ENCODE results near the gene ATAD3C. TPM values are rescaled to one million over a fixed set of nuclear protein-coding genes. Genes with fewer than 3 reads are reported as not detected.

ATAD3C gene
- total and polyA plus RNA-seq, 10 of the 15 experiments (the other 5 are each of a cell fraction or from before 2014, with no cell fraction given) = 0.03 to 3.1 (median 0.86) TPM

DNA sequence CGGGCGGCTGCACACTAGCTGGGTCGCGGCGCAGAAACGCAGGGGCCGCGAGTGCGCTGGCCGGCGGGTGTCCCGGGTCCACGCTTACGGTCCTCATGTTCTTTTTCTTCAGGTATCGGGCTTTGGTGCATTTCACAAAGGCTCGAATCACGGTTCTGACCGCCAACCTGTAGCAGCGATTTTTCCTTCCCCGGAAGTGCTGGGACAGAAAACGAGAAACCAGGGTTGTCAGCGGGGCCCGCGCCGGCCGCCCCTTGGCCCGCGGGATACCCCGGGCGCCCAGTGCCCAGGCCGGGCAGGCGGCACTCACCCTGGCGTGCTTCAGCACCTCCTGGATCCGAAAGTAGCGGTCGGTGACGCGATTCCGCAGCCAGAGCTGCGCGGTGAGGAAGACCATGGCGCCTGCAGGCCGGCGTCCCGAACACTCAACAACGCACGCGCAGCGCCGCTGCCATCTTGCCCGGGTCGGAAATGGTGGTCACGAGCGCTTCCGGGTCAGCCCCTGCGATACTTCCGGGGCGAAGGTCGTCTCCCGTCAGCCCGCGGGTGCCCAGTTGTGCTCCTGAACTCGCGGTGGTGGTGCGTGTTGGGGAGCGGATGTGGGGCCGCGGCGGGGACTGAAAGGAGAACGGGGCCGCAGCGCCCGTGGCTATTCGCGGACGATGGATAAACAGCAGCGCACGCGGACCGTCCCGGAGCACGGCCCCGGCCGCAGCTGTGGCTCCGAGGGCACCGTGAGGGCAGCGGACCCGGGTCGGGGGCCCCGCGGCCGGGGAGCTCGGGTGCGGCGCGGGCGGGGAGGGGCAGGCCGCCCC is 42.5 kb upstream of the ATAD3C start, which contains the start of gene MRPL20 (continued):
- TF ChIP-seq, protein P1, sequence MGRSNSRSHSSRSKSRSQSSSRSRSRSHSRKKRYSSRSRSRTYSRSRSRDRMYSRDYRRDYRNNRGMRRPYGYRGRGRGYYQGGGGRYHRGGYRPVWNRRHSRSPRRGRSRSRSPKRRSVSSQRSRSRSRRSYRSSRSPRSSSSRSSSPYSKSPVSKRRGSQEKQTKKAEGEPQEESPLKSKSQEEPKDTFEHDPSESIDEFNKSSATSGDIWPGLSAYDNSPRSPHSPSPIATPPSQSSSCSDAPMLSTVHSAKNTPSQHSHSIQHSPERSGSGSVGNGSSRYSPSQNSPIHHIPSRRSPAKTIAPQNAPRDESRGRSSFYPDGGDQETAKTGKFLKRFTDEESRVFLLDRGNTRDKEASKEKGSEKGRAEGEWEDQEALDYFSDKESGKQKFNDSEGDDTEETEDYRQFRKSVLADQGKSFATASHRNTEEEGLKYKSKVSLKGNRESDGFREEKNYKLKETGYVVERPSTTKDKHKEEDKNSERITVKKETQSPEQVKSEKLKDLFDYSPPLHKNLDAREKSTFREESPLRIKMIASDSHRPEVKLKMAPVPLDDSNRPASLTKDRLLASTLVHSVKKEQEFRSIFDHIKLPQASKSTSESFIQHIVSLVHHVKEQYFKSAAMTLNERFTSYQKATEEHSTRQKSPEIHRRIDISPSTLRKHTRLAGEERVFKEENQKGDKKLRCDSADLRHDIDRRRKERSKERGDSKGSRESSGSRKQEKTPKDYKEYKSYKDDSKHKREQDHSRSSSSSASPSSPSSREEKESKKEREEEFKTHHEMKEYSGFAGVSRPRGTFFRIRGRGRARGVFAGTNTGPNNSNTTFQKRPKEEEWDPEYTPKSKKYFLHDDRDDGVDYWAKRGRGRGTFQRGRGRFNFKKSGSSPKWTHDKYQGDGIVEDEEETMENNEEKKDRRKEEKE (IDR thresholded peaks at IDR 0.05) = no peak; the same call in 1 of the 2 replicates
- TF ChIP-seq WRNIP1 (IDR thresholded peaks at IDR 0.05; ENCODE audit: borderline replicate concordance, low read depth, low read length) = no peak
- TF ChIP-seq, protein P2, sequence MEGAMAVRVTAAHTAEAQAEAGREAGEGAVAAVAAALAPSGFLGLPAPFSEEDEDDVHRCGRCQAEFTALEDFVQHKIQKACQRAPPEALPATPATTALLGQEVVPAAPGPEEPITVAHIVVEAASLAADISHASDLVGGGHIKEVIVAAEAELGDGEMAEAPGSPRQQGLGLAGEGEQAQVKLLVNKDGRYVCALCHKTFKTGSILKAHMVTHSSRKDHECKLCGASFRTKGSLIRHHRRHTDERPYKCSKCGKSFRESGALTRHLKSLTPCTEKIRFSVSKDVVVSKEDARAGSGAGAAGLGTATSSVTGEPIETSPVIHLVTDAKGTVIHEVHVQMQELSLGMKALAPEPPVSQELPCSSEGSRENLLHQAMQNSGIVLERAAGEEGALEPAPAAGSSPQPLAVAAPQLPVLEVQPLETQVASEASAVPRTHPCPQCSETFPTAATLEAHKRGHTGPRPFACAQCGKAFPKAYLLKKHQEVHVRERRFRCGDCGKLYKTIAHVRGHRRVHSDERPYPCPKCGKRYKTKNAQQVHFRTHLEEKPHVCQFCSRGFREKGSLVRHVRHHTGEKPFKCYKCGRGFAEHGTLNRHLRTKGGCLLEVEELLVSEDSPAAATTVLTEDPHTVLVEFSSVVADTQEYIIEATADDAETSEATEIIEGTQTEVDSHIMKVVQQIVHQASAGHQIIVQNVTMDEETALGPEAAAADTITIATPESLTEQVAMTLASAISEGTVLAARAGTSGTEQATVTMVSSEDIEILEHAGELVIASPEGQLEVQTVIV (IDR thresholded peaks at IDR 0.05; ENCODE audit: borderline replicate concordance, partially characterized antibody) = peak; percentile 49
- TF ChIP-seq CHD2 (IDR thresholded peaks at IDR 0.05; ENCODE audit: borderline replicate concordance, low read depth, low read length) = peak; percentile 90
- no peak for TF ChIP-seq NFYB (IDR thresholded peaks at IDR 0.05; ENCODE audit: insufficient read depth, low read depth, low read length)
- no peak for TF ChIP-seq ZZZ3 (IDR thresholded peaks at IDR 0.05; ENCODE audit: control insufficient read depth, insufficient read length, low read depth)
- TF ChIP-seq IRF4 (IDR thresholded peaks at IDR 0.05; ENCODE audit: low read depth, low read length) = no peak
- TF ChIP-seq, protein P3, sequence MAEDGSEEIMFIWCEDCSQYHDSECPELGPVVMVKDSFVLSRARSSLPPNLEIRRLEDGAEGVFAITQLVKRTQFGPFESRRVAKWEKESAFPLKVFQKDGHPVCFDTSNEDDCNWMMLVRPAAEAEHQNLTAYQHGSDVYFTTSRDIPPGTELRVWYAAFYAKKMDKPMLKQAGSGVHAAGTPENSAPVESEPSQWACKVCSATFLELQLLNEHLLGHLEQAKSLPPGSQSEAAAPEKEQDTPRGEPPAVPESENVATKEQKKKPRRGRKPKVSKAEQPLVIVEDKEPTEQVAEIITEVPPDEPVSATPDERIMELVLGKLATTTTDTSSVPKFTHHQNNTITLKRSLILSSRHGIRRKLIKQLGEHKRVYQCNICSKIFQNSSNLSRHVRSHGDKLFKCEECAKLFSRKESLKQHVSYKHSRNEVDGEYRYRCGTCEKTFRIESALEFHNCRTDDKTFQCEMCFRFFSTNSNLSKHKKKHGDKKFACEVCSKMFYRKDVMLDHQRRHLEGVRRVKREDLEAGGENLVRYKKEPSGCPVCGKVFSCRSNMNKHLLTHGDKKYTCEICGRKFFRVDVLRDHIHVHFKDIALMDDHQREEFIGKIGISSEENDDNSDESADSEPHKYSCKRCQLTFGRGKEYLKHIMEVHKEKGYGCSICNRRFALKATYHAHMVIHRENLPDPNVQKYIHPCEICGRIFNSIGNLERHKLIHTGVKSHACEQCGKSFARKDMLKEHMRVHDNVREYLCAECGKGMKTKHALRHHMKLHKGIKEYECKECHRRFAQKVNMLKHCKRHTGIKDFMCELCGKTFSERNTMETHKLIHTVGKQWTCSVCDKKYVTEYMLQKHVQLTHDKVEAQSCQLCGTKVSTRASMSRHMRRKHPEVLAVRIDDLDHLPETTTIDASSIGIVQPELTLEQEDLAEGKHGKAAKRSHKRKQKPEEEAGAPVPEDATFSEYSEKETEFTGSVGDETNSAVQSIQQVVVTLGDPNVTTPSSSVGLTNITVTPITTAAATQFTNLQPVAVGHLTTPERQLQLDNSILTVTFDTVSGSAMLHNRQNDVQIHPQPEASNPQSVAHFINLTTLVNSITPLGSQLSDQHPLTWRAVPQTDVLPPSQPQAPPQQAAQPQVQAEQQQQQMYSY (CRISPR knock-in tag; IDR thresholded peaks at IDR 0.05) = no peak
- TF ChIP-seq STAT1 (conservative IDR thresholded peaks at IDR 0.05) = no peak; the same call in 1 of the 2 replicates
- TF ChIP-seq, protein P4, sequence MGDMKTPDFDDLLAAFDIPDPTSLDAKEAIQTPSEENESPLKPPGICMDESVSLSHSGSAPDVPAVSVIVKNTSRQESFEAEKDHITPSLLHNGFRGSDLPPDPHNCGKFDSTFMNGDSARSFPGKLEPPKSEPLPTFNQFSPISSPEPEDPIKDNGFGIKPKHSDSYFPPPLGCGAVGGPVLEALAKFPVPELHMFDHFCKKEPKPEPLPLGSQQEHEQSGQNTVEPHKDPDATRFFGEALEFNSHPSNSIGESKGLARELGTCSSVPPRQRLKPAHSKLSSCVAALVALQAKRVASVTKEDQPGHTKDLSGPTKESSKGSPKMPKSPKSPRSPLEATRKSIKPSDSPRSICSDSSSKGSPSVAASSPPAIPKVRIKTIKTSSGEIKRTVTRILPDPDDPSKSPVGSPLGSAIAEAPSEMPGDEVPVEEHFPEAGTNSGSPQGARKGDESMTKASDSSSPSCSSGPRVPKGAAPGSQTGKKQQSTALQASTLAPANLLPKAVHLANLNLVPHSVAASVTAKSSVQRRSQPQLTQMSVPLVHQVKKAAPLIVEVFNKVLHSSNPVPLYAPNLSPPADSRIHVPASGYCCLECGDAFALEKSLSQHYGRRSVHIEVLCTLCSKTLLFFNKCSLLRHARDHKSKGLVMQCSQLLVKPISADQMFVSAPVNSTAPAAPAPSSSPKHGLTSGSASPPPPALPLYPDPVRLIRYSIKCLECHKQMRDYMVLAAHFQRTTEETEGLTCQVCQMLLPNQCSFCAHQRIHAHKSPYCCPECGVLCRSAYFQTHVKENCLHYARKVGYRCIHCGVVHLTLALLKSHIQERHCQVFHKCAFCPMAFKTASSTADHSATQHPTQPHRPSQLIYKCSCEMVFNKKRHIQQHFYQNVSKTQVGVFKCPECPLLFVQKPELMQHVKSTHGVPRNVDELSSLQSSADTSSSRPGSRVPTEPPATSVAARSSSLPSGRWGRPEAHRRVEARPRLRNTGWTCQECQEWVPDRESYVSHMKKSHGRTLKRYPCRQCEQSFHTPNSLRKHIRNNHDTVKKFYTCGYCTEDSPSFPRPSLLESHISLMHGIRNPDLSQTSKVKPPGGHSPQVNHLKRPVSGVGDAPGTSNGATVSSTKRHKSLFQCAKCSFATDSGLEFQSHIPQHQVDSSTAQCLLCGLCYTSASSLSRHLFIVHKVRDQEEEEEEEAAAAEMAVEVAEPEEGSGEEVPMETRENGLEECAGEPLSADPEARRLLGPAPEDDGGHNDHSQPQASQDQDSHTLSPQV (IDR thresholded peaks at IDR 0.05) = no peak
- TF ChIP-seq TARDBP (IDR thresholded peaks at IDR 0.05; ENCODE audit: borderline replicate concordance) = peak; percentile 83; the same call in 1 of the 2 replicates
- TF ChIP-seq ZNF622 (IDR thresholded peaks at IDR 0.05) = no peak
- no peak for TF ChIP-seq MEF2B (IDR thresholded peaks at IDR 0.05; ENCODE audit: partially characterized antibody, poor library complexity, severe bottlenecking)
- 0 out of 2 replicates have a peak, but pooled peaks have one; percentile 2 for TF ChIP-seq JUND (IDR thresholded peaks at IDR 0.05; ENCODE audit: low read depth, low read length)
- TF ChIP-seq EZH2 (IDR thresholded peaks at IDR 0.05; ENCODE audit: borderline replicate concordance, control insufficient read depth, low read depth, low read length) = no peak

All from GM12878 (cell line).